Naive thymus-derived CD4-positive, alpha-beta T cell (primary cell): ENCODE data around the gene DGCR2. TPM values are rescaled to one million over a fixed set of nuclear protein-coding genes. Genes with fewer than 3 reads are reported as not detected.
"Not testable (repeated sequence)": the region's sequence is repeated elsewhere in the genome, so short reads cannot be mapped to it uniquely, and the experiment has no call there.

Experiments used
- ATAC-seq: fragments of 150-1000 bp; cut with Tn5 transposase; 2 replicates; pipeline ENCODE4 v1.10.0; 2021; ENCODE audit warnings: mild to moderate bottlenecking, moderate library complexity
- CTCF ChIA-PET: fragments of 350-600 bp; sonication (Branson Sonifier 250); formaldehyde crosslinking; loops from one replicate; lab custom pipeline; 2021; ENCODE audit warnings: antibody characterized with exemption; lab: Charles Lee
- POLR2A ChIA-PET: fragments of 350-600 bp; sonication (Branson Sonifier 250); formaldehyde crosslinking; loops from one replicate; lab custom pipeline; 2021; ENCODE audit warnings: antibody characterized with exemption, inconsistent platforms; lab: Charles Lee
- DNase-seq, 9 donors: peaks; one replicate each; pipeline versions ENCODE4 v3.0.0 to v3.0.0-alpha.2; 2020 to 2022; ENCODE audit warnings: mixed read lengths in 1 of 9
- H3K27ac ChIP-seq: one replicate; pipeline ENCODE4 v1.7.0; 2013; ENCODE audit warnings: mild to moderate bottlenecking, low read depth, low read length, moderate library complexity
- H3K27me3 ChIP-seq, 2 donors: one replicate each; pipeline ENCODE4 v1.7.0; 2013; ENCODE audit warnings: low read length in 2 of 2, mild to moderate bottlenecking in 2 of 2, moderate library complexity in 2 of 2; ENCODE audit not compliant: control insufficient read depth in 2 of 2, insufficient read depth in 2 of 2
- H3K36me3 ChIP-seq, 3 experiments: 1 replicate in 2 of 3; 2 replicates in 1 of 3; pipeline ENCODE4 v1.7.0; 2013; ENCODE audit warnings: low read length in 3 of 3, mild to moderate bottlenecking in 3 of 3, moderate library complexity in 1 of 3; ENCODE audit not compliant: insufficient read depth in 3 of 3, control insufficient read depth in 2 of 3
- H3K4me1 ChIP-seq, 2 donors: one replicate each; pipeline ENCODE4 v1.7.0; 2013; ENCODE audit warnings: low read length in 2 of 2, mild to moderate bottlenecking in 2 of 2, moderate library complexity in 1 of 2; ENCODE audit not compliant: control insufficient read depth in 2 of 2, insufficient read depth in 2 of 2
- H3K4me3 ChIP-seq: 2 replicates; pipeline ENCODE4 v1.7.0; 2013; ENCODE audit warnings: mild to moderate bottlenecking, low read length
- H3K9me3 ChIP-seq, 3 experiments: 1 replicate in 2 of 3; 2 replicates in 1 of 3; pipeline ENCODE4 v1.7.0; 2013; ENCODE audit warnings: low read length in 3 of 3; ENCODE audit not compliant: control insufficient read depth in 2 of 3
- H3K27ac Mint-ChIP-seq, 9 donors: one replicate each; pipeline ENCODE4 v1.8.0; 2020 to 2022; ENCODE audit warnings: mixed read lengths in 9 of 9, mild to moderate bottlenecking in 8 of 9, moderate library complexity in 5 of 9, inconsistent platforms in 2 of 9
- H3K27me3 Mint-ChIP-seq, 5 donors: one replicate each; pipeline ENCODE4 v1.8.0; 2021 to 2022; ENCODE audit warnings: mixed read lengths in 5 of 5, mild to moderate bottlenecking in 1 of 5
- H3K36me3 Mint-ChIP-seq, 5 donors: one replicate each; pipeline ENCODE4 v1.8.0; 2020 to 2022; ENCODE audit warnings: mixed read lengths in 5 of 5, mild to moderate bottlenecking in 3 of 5, inconsistent platforms in 1 of 5
- H3K4me1 Mint-ChIP-seq, 7 donors: one replicate each; pipeline ENCODE4 v1.8.0; 2020 to 2022; ENCODE audit warnings: mixed read lengths in 7 of 7, mild to moderate bottlenecking in 3 of 7, inconsistent platforms in 1 of 7
- H3K4me3 Mint-ChIP-seq, 10 donors: one replicate each; pipeline ENCODE4 v1.8.0; 2020 to 2022; ENCODE audit warnings: mild to moderate bottlenecking in 10 of 10, mixed read lengths in 10 of 10, moderate library complexity in 6 of 10, inconsistent platforms in 2 of 10
- H3K9me3 Mint-ChIP-seq, 11 donors: one replicate each; pipeline ENCODE4 v1.8.0; 2020 to 2022; ENCODE audit warnings: mixed read lengths in 11 of 11, mild to moderate bottlenecking in 4 of 11, inconsistent platforms in 1 of 11, moderate library complexity in 1 of 11
- intact Hi-C, 2 donors: fragments of 100-400 bp; cut with micrococcal nuclease; formaldehyde crosslinking; loops; one replicate each; pipeline ENCODE4 v1.15.1; 2023
- polyA plus RNA-seq, 2 donors: library from polyadenylated mRNA; unstranded; fragments of 300-500 nt; fragmentation: Illumina TruSeq; gene quantifications; one replicate each; pipeline ENCODE4 v1.2.3, GENCODE V29; 2021
- total RNA-seq, 6 experiments: library from RNA in 5 of 6; stranded (reverse) in 5 of 6; gene quantifications; 1 replicate in 5 of 6; 2 replicates in 1 of 6; pipeline ENCODE4 v1.2.3 and lab custom pipeline; 2021 to 2026

The DGCR2 gene
- total and polyA plus RNA-seq, 7 experiments from 2014 or later = 38.8 to 81.9 (median 50.4) TPM

- Histone ChIP-seq H3K4me1 (no peaks in the 10 kb centered on the region), H3K9me3 (no peaks in the 10 kb centered on the region), H3K27me3 (no peaks in the 10 kb centered on the region), H3K27ac (no peak overlapping the region), H3K4me3 (no peak overlapping the region), H3K36me3 (no peaks in the 10 kb centered on the region)
- Mint-ChIP-seq H3K36me3 (no peaks in the 10 kb centered on the region), H3K27me3 (peaks cover 14 to 51% (median 34%) of the 10 kb centered on the region in 5 donors), H3K4me1 (no peaks in the 10 kb centered on the region), H3K9me3 (no peaks in the 10 kb centered on the region), H3K27ac (no peak overlapping the region), H3K4me3 (no peak overlapping the region)
- ChIA-PET CTCF (no interaction called here), POLR2A (no interaction called here)
- DNase-seq (no peak), ATAC-seq (no peak)
- intact Hi-C loops = no loop called here
Observed at GRCh38 chr22:19016081-19016766, 106.0 kb downstream of the DGCR2 start.

GRCh38 chr22:19014886-19015285 is 107.3 kb downstream of the DGCR2 start:
- ChIA-PET POLR2A (no interaction called here), CTCF (no interaction called here)
- no peak overlapping the region for H3K27ac ChIP-seq
- DNase-seq = no peak
- H3K27me3 ChIP-seq = no peaks in the 10 kb centered on the region
- no peak overlapping the region for H3K27ac Mint-ChIP-seq
- no peak for ATAC-seq
- no peaks in the 10 kb centered on the region for H3K36me3 Mint-ChIP-seq
- H3K27me3 Mint-ChIP-seq = peaks cover 16 to 44% (median 35%) of the 10 kb centered on the region in 5 donors
- no peaks in the 10 kb centered on the region for H3K4me1 ChIP-seq
- intact Hi-C loops = no loop called here
- H3K4me3 Mint-ChIP-seq = no peak overlapping the region
- no peaks in the 10 kb centered on the region for H3K4me1 Mint-ChIP-seq
- no peaks in the 10 kb centered on the region for H3K9me3 Mint-ChIP-seq
- no peaks in the 10 kb centered on the region for H3K36me3 ChIP-seq
- H3K9me3 ChIP-seq = no peaks in the 10 kb centered on the region
- no peak overlapping the region for H3K4me3 ChIP-seq

- H3K4me1 Mint-ChIP-seq, POLR2A ChIA-PET, H3K27ac ChIP-seq, CTCF ChIA-PET, DNase-seq, H3K27me3 ChIP-seq, H3K36me3 ChIP-seq, H3K27ac Mint-ChIP-seq, H3K9me3 ChIP-seq, H3K36me3 Mint-ChIP-seq, ATAC-seq, H3K4me1 ChIP-seq, intact Hi-C loops, H3K4me3 Mint-ChIP-seq, H3K4me3 ChIP-seq, H3K9me3 Mint-ChIP-seq: not testable (repeated sequence)
- peaks cover 14 to 43% (median 26%) of the 10 kb centered on the region in 5 donors for H3K27me3 Mint-ChIP-seq
Observed at GRCh38 chr22:19013881-19014598, 108.2 kb downstream of the DGCR2 start.

- H3K27ac ChIP-seq, H3K36me3 Mint-ChIP-seq, H3K27ac Mint-ChIP-seq, ATAC-seq, H3K9me3 Mint-ChIP-seq, H3K4me1 ChIP-seq, CTCF ChIA-PET, POLR2A ChIA-PET, H3K4me3 ChIP-seq, H3K4me1 Mint-ChIP-seq, H3K9me3 ChIP-seq, H3K27me3 ChIP-seq, intact Hi-C loops, H3K4me3 Mint-ChIP-seq, H3K36me3 ChIP-seq, DNase-seq: not testable (repeated sequence)
- H3K27me3 Mint-ChIP-seq = peaks cover 8 to 40% (median 20%) of the 10 kb centered on the region in 5 donors
Observed at GRCh38 chr22:19013411-19013810, 108.8 kb downstream of the DGCR2 start.

- Histone ChIP-seq H3K4me1 (no peaks in the 10 kb centered on the region), H3K4me3 (no peak overlapping the region), H3K36me3 (no peaks in the 10 kb centered on the region), H3K27me3 (no peaks in the 10 kb centered on the region), H3K27ac (no peak overlapping the region), H3K9me3 (no peaks in the 10 kb centered on the region)
- no peak overlapping the region for H3K4me3 Mint-ChIP-seq
- POLR2A ChIA-PET = no interaction called here
- DNase-seq (no peak), ATAC-seq (no peak)
- no peaks in the 10 kb centered on the region for H3K9me3 Mint-ChIP-seq
- peaks cover 8 to 33% (median 17%) of the 10 kb centered on the region in 5 donors for H3K27me3 Mint-ChIP-seq
- no peaks in the 10 kb centered on the region for H3K36me3 Mint-ChIP-seq
- H3K27ac Mint-ChIP-seq = no peak overlapping the region
- CTCF ChIA-PET = no interaction called here
- intact Hi-C loops = no loop called here
- no peaks in the 10 kb centered on the region for H3K4me1 Mint-ChIP-seq
Observed at GRCh38 chr22:19012308-19012986, 109.8 kb downstream of the DGCR2 start.

- H3K27ac ChIP-seq, H3K36me3 ChIP-seq, H3K27ac Mint-ChIP-seq, H3K9me3 Mint-ChIP-seq, H3K4me3 ChIP-seq, H3K36me3 Mint-ChIP-seq, POLR2A ChIA-PET, H3K4me3 Mint-ChIP-seq, H3K4me1 Mint-ChIP-seq, ATAC-seq, CTCF ChIA-PET, H3K4me1 ChIP-seq, DNase-seq, H3K27me3 ChIP-seq, intact Hi-C loops, H3K9me3 ChIP-seq: not testable (repeated sequence)
- H3K27me3 Mint-ChIP-seq = peaks cover 8 to 37% (median 22%) of the 10 kb centered on the region in 5 donors
Observed at GRCh38 chr22:19011611-19012010, 110.6 kb downstream of the DGCR2 start.
